Measurements from ENCODE around the gene SDC1. TPM values are rescaled to one million over a fixed set of nuclear protein-coding genes. Genes with fewer than 3 reads are reported as not detected.

SDC1 gene
- total RNA-seq, 2 donors from 2014 or later: 1.2 to 3.0 TPM

- no peak for DNase-seq (ENCODE audit: low spot score)
- intact Hi-C loops (cut with DNase I): no loop called here
Observed at GRCh38 chr2:20230114-20230425, 5.1 kb upstream of the SDC1 start.

GRCh38 chr2:20229322-20230113 is 4.6 kb upstream of the SDC1 start:
- peak; percentile 66 for DNase-seq (ENCODE audit: low spot score)
- intact Hi-C loops (cut with DNase I): loop anchor here in 1 of 2 donors (10.0 kb wide), 1 partner anchor 95 kb away; no protein-coding TSS in a partner anchor

DNA sequence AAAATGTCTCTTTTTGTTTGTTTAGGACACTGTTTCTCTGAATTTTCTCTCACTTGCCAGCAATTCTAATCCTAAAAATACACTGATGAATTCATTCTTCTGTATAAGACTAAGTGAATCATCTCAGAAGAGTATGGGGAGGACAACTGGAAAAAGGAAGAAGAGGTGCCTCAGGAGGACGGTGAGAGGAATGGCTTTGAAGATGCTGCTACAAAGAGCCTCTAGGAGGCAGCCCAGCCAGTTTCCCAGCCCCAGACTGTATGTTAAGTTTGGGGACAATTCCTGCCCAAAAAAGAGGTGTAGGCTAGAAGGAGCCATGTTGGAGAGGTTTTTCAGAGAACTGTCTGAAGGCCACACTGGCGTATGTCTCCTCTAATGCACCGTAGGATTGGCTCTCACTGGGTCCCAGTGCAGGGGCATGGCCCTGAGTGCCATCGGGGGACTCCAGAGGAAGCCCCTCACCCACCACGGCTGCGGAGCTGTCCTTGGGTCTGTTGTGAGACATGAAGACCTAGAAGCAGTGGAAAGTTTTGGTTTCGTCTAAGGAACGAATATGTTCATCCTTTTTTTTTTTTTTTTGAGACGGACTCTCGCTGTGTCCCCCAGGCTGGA is 3.1 kb upstream of the SDC1 start:
- intact Hi-C loops (cut with DNase I): loop anchor here in 1 of 2 donors (10.0 kb wide), 1 partner anchor 93 kb away; no protein-coding TSS in a partner anchor
- peak; percentile 46 for DNase-seq (ENCODE audit: low spot score)

DNA sequence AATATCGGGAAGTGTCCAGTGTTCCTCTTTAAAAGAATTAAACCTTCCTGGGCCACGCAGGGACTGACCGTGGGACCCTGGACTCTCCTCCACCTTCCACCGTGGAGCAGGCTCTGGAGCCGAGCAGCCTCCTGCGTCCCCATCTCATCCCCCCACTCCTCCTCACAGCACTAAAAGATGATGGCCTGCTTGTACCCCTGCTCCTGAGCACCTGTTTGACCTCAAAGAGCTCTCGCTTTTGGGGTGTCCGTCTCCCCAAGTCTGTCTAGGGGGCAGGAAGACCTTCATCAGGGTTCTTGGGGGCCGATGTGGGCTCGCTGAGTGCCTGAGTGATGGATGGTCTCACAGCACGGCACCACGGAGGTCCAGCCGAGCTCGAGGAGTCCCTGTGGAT is 1.2 kb upstream of the SDC1 start:
- intact Hi-C loops (cut with DNase I): loop anchor here in 1 of 2 donors (10.0 kb wide), 1 partner anchor 91 kb away; no protein-coding TSS in a partner anchor
- DNase-seq (ENCODE audit: low spot score): peak; percentile 65

DNA sequence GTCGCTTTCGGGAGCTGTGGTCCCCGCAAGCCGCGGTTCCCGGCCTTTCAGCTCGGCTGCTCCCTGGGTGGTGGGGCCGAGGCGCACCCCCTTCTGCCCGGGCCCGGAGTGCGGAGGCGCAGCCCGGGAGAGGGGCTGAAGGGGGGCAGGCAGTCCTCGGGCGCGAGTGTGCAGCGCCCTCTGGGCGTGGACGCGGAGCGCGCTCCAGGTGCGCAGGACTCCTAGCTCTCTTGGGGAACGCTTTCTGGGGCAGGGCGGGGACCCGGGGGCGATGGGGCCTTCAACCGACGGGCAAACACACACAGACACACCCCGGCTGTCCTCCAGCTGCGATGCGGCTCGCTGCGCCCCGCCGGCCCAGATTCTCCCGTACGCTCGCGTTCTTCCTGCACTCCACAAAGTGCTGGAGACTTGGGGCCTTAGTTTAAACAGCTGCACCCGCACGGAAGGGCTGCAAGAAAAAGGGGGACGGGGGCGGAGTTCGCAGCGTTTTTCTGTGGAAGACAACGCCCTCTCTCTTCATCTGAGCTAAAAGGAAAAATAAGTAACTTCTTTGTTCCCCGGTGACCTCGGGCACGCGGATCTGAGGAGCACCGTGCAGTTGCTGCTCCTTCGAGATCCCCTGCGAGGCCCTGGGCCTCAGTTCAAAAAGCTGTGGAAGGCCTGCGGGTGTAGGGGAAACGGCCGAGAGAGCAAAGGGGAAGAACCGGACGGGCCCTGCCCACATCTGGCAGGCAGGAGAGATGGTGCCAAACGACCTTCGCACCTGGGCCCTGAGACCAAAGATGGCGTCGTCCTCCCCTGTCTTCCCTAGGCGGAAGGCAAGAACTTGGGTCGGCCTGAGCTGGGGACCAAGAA is 593 bp upstream of the SDC1 start:
- intact Hi-C loops (cut with DNase I): loop anchor here in 1 of 2 donors (10.0 kb wide), 1 partner anchor 91 kb away; no protein-coding TSS in a partner anchor
- DNase-seq (ENCODE audit: low spot score): peak; percentile 86

DNA sequence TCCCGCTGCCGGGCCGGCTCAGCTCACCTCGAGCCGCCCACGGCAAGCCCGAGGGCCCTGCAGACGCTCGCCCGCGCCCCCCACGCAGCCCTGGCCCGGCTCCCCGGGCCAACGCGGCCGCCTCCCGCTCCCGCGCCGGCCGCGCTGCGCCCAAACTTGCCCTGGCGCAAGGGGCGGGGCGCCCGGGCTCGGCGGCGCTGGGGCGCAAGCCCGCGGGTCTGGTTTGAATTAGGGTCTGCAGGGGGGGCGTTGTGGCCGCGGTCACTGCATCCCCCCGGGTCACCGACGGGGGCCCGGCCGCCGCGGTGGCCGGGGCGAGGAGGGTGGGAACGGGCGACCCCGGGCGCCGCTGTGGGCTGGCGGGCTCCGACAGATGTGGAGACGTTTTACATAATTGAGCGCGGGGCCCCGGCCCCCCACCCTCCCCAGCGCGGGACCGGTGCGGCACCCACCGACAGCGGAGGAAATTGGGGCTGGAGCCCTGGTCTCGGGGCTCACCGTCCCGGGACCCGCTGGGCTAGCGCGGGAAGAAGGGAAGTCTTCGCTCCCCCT is 690 bp downstream of the SDC1 start:
- intact Hi-C loops (cut with DNase I): loop anchor here in 1 of 2 donors (10.0 kb wide), 1 partner anchor 89 kb away; no protein-coding TSS in a partner anchor
- DNase-seq (ENCODE audit: low spot score): peak; percentile 70

GRCh38 chr2:20223407-20224163 is 1.3 kb downstream of the SDC1 start:
- DNase-seq (ENCODE audit: low spot score): peak; percentile 79
- intact Hi-C loops (cut with DNase I): loop anchor here in 1 of 2 donors (10.0 kb wide), 1 partner anchor 89 kb away; no protein-coding TSS in a partner anchor

DNA sequence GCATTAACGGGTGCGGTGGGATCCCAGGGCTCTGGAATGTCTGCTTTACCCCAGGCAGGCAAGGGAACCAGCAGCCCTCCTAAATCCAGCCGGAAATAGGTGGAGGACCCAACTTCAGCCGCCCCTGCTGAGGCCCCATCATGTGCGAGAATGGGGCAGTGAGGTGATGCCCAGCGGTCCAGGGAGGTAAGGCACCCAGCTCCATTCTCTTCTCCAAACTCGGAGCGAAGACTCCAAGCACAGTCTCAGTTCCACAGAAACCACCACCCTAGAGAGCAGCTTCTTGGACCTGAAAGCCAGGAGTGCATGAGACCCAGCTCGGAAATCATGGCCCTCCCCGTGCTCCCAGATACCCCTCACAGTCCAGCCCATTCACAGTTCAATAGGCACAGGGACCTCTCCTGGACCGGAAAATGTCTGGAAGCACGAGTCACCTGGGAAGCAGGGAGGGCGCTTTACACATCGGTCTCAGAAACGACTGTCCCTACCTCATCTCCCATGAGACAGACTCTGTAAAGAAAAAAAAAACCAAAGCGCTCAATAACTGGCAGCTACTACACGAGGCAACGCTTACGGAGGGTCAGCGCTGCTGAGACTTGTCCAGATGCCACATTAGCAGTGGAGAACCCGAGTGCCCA is 2.0 kb downstream of the SDC1 start:
- DNase-seq (ENCODE audit: low spot score): peak; percentile 57
- intact Hi-C loops (cut with DNase I): loop anchor here in 1 of 2 donors (10.0 kb wide), 1 partner anchor 88 kb away; no protein-coding TSS in a partner anchor

DNA sequence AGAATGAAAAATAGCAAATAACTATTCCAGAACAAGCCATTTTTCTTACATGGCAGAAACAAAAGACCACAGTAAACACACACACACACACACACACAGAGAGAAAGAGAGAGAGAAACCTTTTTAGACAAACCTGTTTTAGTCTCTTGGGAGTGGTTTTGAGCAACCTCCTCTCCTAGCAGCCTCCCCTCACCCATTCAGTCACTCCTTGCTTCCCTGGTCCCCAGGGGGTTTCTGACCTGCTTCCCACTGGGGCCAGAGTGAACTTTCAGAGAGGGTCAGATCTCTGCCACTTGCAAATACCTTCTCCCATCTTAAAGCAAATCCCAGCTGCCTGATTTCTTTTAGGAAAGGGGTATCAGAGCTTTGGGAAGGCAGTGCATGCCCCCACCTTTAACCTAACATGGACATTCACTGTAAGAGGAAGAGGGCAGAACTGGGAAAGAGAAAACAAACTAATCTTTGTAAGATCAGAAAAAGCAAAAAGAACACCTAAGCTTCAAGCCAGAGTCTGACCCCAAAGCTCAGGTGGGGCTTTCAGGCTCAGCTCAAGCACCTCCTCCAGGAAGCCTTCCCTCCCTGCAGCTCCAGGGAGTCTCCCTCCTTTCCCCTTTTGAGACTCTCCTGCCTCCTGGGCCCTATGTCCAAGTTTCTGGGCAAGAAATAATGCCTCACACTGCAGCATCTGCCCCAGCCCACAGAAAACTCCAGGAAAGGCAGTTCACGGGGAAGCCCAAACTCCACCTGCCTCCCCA is 2.7 kb downstream of the SDC1 start:
- DNase-seq (ENCODE audit: low spot score): no peak
- intact Hi-C loops (cut with DNase I): loop anchor here in 1 of 2 donors (10.0 kb wide), 1 partner anchor 87 kb away; no protein-coding TSS in a partner anchor

DNA sequence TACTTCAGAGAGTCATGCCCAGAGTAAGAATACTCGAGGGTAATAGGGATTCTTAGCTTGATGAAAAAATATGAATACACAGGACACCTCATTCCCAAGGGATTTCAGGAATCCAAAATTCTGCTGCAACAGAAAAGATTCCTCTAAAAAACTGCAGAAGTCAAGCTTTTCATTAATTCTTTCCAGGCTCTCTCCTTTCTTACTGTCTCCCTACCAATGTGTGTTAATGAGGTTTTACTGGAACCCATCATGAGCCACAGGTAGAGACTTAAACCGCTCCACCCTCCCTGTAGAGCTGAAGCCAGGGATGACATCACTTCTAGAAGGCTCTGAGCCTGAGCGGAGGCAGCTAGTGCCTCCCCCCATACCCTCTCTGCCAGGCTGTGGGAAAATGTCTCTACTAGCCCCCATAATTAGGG is 3.4 kb downstream of the SDC1 start:
- DNase-seq (ENCODE audit: low spot score): peak; percentile 31
- intact Hi-C loops (cut with DNase I): loop anchor here in 1 of 2 donors (10.0 kb wide), 1 partner anchor 87 kb away; no protein-coding TSS in a partner anchor

DNA sequence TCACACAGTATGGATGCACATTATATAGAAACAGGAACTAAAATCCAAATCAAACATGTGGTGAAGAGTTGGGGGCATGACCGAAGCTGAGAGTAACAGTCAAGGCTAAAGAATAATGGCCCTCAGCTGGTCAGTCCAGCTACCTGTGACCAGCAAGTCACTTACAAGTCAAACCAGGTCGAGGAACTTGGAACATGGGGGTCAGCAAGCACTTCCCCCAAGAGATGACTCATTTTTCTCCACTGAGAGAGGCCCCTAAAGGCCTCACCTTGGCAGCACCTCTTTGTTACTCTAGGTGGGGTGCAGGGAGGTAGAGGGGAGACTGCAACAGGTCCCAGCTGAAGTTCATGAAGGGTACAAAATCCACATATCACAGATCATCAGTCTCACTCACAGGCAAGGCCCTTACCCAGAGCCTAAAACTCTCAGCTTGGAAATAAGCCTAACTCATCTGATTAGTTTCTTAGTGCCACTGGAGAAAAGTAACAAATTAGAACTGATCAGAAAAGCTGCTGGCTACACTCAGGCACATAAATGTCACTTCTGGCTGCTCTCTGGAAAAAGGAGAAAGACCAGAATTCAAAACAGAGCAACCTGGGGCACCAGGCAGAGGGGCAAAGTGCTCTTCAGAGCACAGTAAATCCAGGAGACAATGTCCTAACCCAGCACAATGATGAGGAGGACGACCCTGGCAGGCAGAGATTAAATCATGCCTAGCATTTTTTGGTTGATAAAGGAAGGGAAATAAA is 4.0 kb downstream of the SDC1 start:
- intact Hi-C loops (cut with DNase I): loop anchor here in 1 of 2 donors (10.0 kb wide), 1 partner anchor 86 kb away; no protein-coding TSS in a partner anchor
- peak; percentile 3 for DNase-seq (ENCODE audit: low spot score)

- peak; percentile 73 for DNase-seq (ENCODE audit: low spot score)
- intact Hi-C loops (cut with DNase I): loop anchor here in 1 of 2 donors (10.0 kb wide), 1 partner anchor 85 kb away; no protein-coding TSS in a partner anchor
Observed at GRCh38 chr2:20219763-20220380, 5.1 kb downstream of the SDC1 start.

GRCh38 chr2:20218331-20219320 is 6.3 kb downstream of the SDC1 start:
- DNase-seq (ENCODE audit: low spot score): peak; percentile 72
- intact Hi-C loops (cut with DNase I): no loop called here

- peak; percentile 76 for DNase-seq (ENCODE audit: low spot score)
- intact Hi-C loops (cut with DNase I): no loop called here
Observed at GRCh38 chr2:20217041-20217970, 7.6 kb downstream of the SDC1 start.

Data from posterior vena cava (tissue), 2 donors.